H9 (cell line): Measurements from ENCODE around the gene ADAMTS17. TPM values are rescaled to one million over a fixed set of nuclear protein-coding genes. Genes with fewer than 3 reads are reported as not detected.

Source experiments
- DNase-seq: peaks from one replicate; pipeline ENCODE4 v3.0.0-alpha.2; 2017
- H2AFZ ChIP-seq: one replicate; pipeline ENCODE4 v1.6.1; 2013; ENCODE audit warnings: mild to moderate bottlenecking, low read length, control low read depth, moderate library complexity
- H2AK5ac ChIP-seq: 2 replicates; pipeline ENCODE4 v1.6.1; 2013; ENCODE audit warnings: low read length, control low read depth, mixed read lengths; ENCODE audit not compliant: insufficient read length
- H2BK120ac ChIP-seq: one replicate; pipeline ENCODE4 v1.6.1; 2013; ENCODE audit warnings: low read depth, mild to moderate bottlenecking, low read length, control low read depth, inconsistent platforms; ENCODE audit not compliant: poor library complexity, severe bottlenecking
- H2BK12ac ChIP-seq: 2 replicates; pipeline ENCODE4 v1.6.1; 2013; ENCODE audit warnings: low read length, control low read depth, mixed read lengths, low read depth; ENCODE audit not compliant: insufficient read length
- H2BK15ac ChIP-seq: 2 replicates; pipeline ENCODE4 v1.6.1; 2013; ENCODE audit warnings: low read depth, low read length, control low read depth
- H2BK20ac ChIP-seq: one replicate; pipeline ENCODE4 v1.6.1; 2013; ENCODE audit warnings: low read depth, mild to moderate bottlenecking, low read length, control low read depth, inconsistent platforms; ENCODE audit not compliant: poor library complexity, severe bottlenecking
- H2BK5ac ChIP-seq: 2 replicates; pipeline ENCODE4 v1.6.1; 2013; ENCODE audit warnings: low read length, control low read depth, mixed read lengths; ENCODE audit not compliant: insufficient read length
- H3K14ac ChIP-seq: 2 replicates; pipeline ENCODE4 v1.6.1; 2013; ENCODE audit warnings: low read length, control low read depth; ENCODE audit not compliant: insufficient read depth
- H3K18ac ChIP-seq: 2 replicates; pipeline ENCODE4 v1.6.1; 2013; ENCODE audit warnings: low read depth, mild to moderate bottlenecking, mixed read lengths, low read length, control low read depth; ENCODE audit not compliant: insufficient read length
- H3K23ac ChIP-seq: 2 replicates; pipeline ENCODE4 v1.6.1; 2013; ENCODE audit warnings: low read length, control low read depth, mixed read lengths, low read depth; ENCODE audit not compliant: insufficient read length
- H3K23me2 ChIP-seq: 2 replicates; pipeline ENCODE4 v1.6.1; 2013; ENCODE audit warnings: low read depth, mild to moderate bottlenecking, mixed read lengths, low read length, control low read depth; ENCODE audit not compliant: insufficient read length, poor library complexity, severe bottlenecking
- H3K27ac ChIP-seq: 2 replicates; pipeline ENCODE4 v1.5.1; 2013; ENCODE audit warnings: low read length, control low read depth, mixed read lengths, low read depth; ENCODE audit not compliant: insufficient read length
- H3K27me3 ChIP-seq: 2 replicates; pipeline ENCODE4 v1.6.1; 2013; ENCODE audit warnings: low read length, control low read depth, inconsistent platforms; ENCODE audit not compliant: insufficient read depth
- H3K4ac ChIP-seq: 2 replicates; pipeline ENCODE4 v1.6.1; 2013; ENCODE audit warnings: low read depth, mild to moderate bottlenecking, control low read depth, inconsistent platforms, low read length, moderate library complexity
- H3K4me1 ChIP-seq: 2 replicates; pipeline ENCODE4 v1.6.1; 2013; ENCODE audit warnings: low read length, control low read depth, inconsistent platforms; ENCODE audit not compliant: insufficient read depth
- H3K4me2 ChIP-seq: 2 replicates; pipeline ENCODE4 v1.6.1; 2013; ENCODE audit warnings: low read length, control low read depth, mixed read lengths; ENCODE audit not compliant: insufficient read length, insufficient read depth
- H3K56ac ChIP-seq: 2 replicates; pipeline ENCODE4 v1.6.1; 2013; ENCODE audit warnings: low read depth, mild to moderate bottlenecking, mixed read lengths, low read length, control low read depth; ENCODE audit not compliant: insufficient read length
- H3K79me1 ChIP-seq: 2 replicates; pipeline ENCODE4 v1.6.1; 2013; ENCODE audit warnings: low read depth, mild to moderate bottlenecking, moderate library complexity, low read length, control low read depth, inconsistent platforms; ENCODE audit not compliant: insufficient read depth, poor library complexity, severe bottlenecking
- H3K79me2 ChIP-seq: 2 replicates; pipeline ENCODE4 v1.6.1; 2013; ENCODE audit warnings: low read length, control low read depth, inconsistent platforms; ENCODE audit not compliant: insufficient read depth
- H3K9ac ChIP-seq: 2 replicates; pipeline ENCODE4 v1.6.1; 2013; ENCODE audit warnings: low read length, control low read depth, mixed read lengths; ENCODE audit not compliant: insufficient read length; ENCODE audit errors: extremely low read depth
- H3K9me3 ChIP-seq: one replicate; pipeline ENCODE4 v1.6.1; 2013; ENCODE audit warnings: low read depth, low read length, inconsistent platforms; ENCODE audit not compliant: control insufficient read depth
- H3T11ph ChIP-seq: one replicate; pipeline ENCODE4 v1.6.1; 2013; ENCODE audit warnings: mild to moderate bottlenecking, low read length, control low read depth, inconsistent platforms
- H4K20me1 ChIP-seq: one replicate; pipeline ENCODE4 v1.6.1; 2013; ENCODE audit not compliant: control insufficient read depth, insufficient read length, insufficient read depth
- H4K5ac ChIP-seq: 2 replicates; pipeline ENCODE4 v1.6.1; 2013; ENCODE audit warnings: low read depth, mild to moderate bottlenecking, mixed read lengths, low read length, control low read depth; ENCODE audit not compliant: insufficient read length
- H4K8ac ChIP-seq: replicated peaks from 2 replicates; pipeline ENCODE4 v1.6.1; 2013; ENCODE audit warnings: low read length, control low read depth, mixed read lengths, low read depth; ENCODE audit not compliant: insufficient read length
- H4K91ac ChIP-seq: 2 replicates; pipeline ENCODE4 v1.6.1; 2013; ENCODE audit warnings: low read depth, mild to moderate bottlenecking, moderate library complexity, mixed read lengths, low read length, control low read depth; ENCODE audit not compliant: insufficient read length
- H3K27ac Mint-ChIP-seq, 3 experiments: 2 replicates in 2 of 3; 3 replicates in 1 of 3; pipeline ENCODE4 v1.8.0; 2020 to 2021; ENCODE audit warnings: mixed read lengths in 3 of 3, mild to moderate bottlenecking in 1 of 3, moderate library complexity in 1 of 3
- H3K27me3 Mint-ChIP-seq: 2 replicates; pipeline ENCODE4 v1.8.0; 2021; ENCODE audit warnings: low read depth, mild to moderate bottlenecking, moderate library complexity, mixed read lengths
- H3K36me3 Mint-ChIP-seq, 3 experiments: 2 replicates in 2 of 3; 3 replicates in 1 of 3; pipeline ENCODE4 v1.8.0; 2020 to 2021; ENCODE audit warnings: low read depth in 3 of 3, mixed read lengths in 3 of 3; ENCODE audit not compliant: insufficient read depth in 1 of 3
- H3K4me1 Mint-ChIP-seq, 2 experiments: 2 replicates each; pipeline ENCODE4 v1.8.0; 2020; ENCODE audit warnings: mixed read lengths in 2 of 2
- H3K4me3 Mint-ChIP-seq, 2 experiments: 2 replicates in 1 of 2; 3 replicates in 1 of 2; pipeline ENCODE4 v1.8.0; 2020 to 2021; ENCODE audit warnings: mild to moderate bottlenecking in 2 of 2, mixed read lengths in 2 of 2, moderate library complexity in 1 of 2
- H3K9me3 Mint-ChIP-seq, 2 experiments: 2 replicates in 1 of 2; 3 replicates in 1 of 2; pipeline ENCODE4 v1.8.0; 2020; ENCODE audit warnings: mild to moderate bottlenecking in 2 of 2, mixed read lengths in 2 of 2, moderate library complexity in 1 of 2
- WGBS: extraction: QIAGEN DNeasy Blood & Tissue Kit; methylation state at CpG from one replicate; pipeline ENCODE4 v1.1.7; 2013; ENCODE audit warnings: missing lambda C conversion rate, low lambda C conversion rate, mixed read lengths; ENCODE audit not compliant: insufficient read length; ENCODE audit errors: extremely low coverage; 5-methylcytosine and 5-hydroxymethylcytosine counted together
- total RNA-seq: library from RNA; stranded (reverse); gene quantifications from 2 replicates; pipeline ENCODE4 v1.2.1, GENCODE V29; 2021
- TF ChIP-seq, protein P1 (sequence below): fragments of 200-600 bp; sonication (generic); conservative IDR thresholded peaks from 3 replicates; pipeline ENCODE4 v1.8.0; 2021; ENCODE audit warnings: antibody characterized with exemption, mild to moderate bottlenecking

ADAMTS17 gene
- total RNA-seq, 1 experiment from 2014 or later: 2.9 TPM

- Histone ChIP-seq H3K27me3 (no peaks in the 10 kb centered on the region), H4K8ac (no peak overlapping the region), H2AK5ac (no peak overlapping the region), H3K79me2 (no peaks in the 10 kb centered on the region), H3K56ac (no peak overlapping the region), H3K9me3 (no peaks in the 10 kb centered on the region), H3K79me1 (no peaks in the 10 kb centered on the region), H4K91ac (no peak overlapping the region), H3K4ac (no peak overlapping the region), H2BK15ac (no peak overlapping the region), H2BK12ac (no peak overlapping the region), H3K4me2 (no peak overlapping the region), H3K27ac (no peak overlapping the region), H3K18ac (no peak overlapping the region), H3T11ph (no peak overlapping the region), H4K20me1 (no peaks in the 10 kb centered on the region), H4K5ac (no peak overlapping the region), H3K9ac (no peak overlapping the region), H3K23ac (no peak overlapping the region), H3K4me1 (no peaks in the 10 kb centered on the region), H2AFZ (no peak overlapping the region), H3K23me2 (no peaks in the 10 kb centered on the region), H2BK5ac (no peak overlapping the region), H3K14ac (no peak overlapping the region), H2BK20ac (no peak overlapping the region), H2BK120ac (no peak overlapping the region)
- peaks cover 10% of the 10 kb centered on the region for H3K27me3 Mint-ChIP-seq
- H3K4me1 Mint-ChIP-seq: peaks cover 0 to 2% of the 10 kb centered on the region in 2 experiments; a peak in 1 of 4 replicates
- DNase-seq: no peak
- TF ChIP-seq, protein P1, sequence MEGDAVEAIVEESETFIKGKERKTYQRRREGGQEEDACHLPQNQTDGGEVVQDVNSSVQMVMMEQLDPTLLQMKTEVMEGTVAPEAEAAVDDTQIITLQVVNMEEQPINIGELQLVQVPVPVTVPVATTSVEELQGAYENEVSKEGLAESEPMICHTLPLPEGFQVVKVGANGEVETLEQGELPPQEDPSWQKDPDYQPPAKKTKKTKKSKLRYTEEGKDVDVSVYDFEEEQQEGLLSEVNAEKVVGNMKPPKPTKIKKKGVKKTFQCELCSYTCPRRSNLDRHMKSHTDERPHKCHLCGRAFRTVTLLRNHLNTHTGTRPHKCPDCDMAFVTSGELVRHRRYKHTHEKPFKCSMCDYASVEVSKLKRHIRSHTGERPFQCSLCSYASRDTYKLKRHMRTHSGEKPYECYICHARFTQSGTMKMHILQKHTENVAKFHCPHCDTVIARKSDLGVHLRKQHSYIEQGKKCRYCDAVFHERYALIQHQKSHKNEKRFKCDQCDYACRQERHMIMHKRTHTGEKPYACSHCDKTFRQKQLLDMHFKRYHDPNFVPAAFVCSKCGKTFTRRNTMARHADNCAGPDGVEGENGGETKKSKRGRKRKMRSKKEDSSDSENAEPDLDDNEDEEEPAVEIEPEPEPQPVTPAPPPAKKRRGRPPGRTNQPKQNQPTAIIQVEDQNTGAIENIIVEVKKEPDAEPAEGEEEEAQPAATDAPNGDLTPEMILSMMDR: no peak
- WGBS: no CpG with 5 or more reads among the region's 7 CpGs
- H3K4me3 Mint-ChIP-seq: no peak overlapping the region
- H3K27ac Mint-ChIP-seq: no peak overlapping the region
- H3K36me3 Mint-ChIP-seq: peaks cover 0 to 7% (median 3%) of the 10 kb centered on the region in 3 experiments; a peak in 3 of 7 replicates
- H3K9me3 Mint-ChIP-seq: peaks cover 3 to 5% of the 10 kb centered on the region in 2 experiments; a peak in 2 of 5 replicates
These were observed 376.4 kb downstream of the ADAMTS17 start for GRCh38 chr15:99965376-99965775.
